Panc1 (cell line): Measurements from ENCODE around the gene SLCO2A1. TPM values are rescaled to one million over a fixed set of nuclear protein-coding genes. Genes with fewer than 3 reads are reported as not detected.

Experiments used
- ATAC-seq: fragments of 200-7000 bp; cut with Tn5 transposase; 2 replicates; pipeline ENCODE4 v1.9.1; 2020; ENCODE audit warnings: mild to moderate bottlenecking, moderate library complexity
- BruUV-seq: library from RNA; stranded (reverse); fragments of 400-500 nt; replicated peaks from 2 replicates; lab custom pipeline; 2021; lab: Mats Ljungman, UMichigan
- CTCF ChIA-PET: fragments of 300-600 bp; sonication (Branson Sonifier 250); formaldehyde crosslinking; loops from one replicate; lab custom pipeline; 2022; ENCODE audit warnings: antibody characterized with exemption; lab: Charles Lee
- POLR2A ChIA-PET: fragments of 300-600 bp; sonication (Branson Sonifier 250); formaldehyde crosslinking; loops from one replicate; lab custom pipeline; 2022; ENCODE audit warnings: antibody characterized with exemption; lab: Charles Lee
- DNase-seq: peaks from one replicate; pipeline ENCODE4 v3.0.0-alpha.2; 2010; ENCODE audit warnings: low read depth, low spot score
- H3K27ac ChIP-seq: 2 replicates; pipeline ENCODE4 v1.5.1; 2011; ENCODE audit warnings: mild to moderate bottlenecking, low read length, inconsistent platforms
- H3K27me3 ChIP-seq: fragments of 200-500 bp; sonication (Bioruptor generic); 2 replicates; pipeline ENCODE4 v1.6.0; 2014; ENCODE audit warnings: low read length, inconsistent platforms; ENCODE audit not compliant: control insufficient read depth, insufficient read depth
- H3K36me3 ChIP-seq: fragments of 200-500 bp; sonication (Bioruptor generic); 2 replicates; pipeline ENCODE4 v1.5.1; 2014; ENCODE audit warnings: inconsistent platforms, mild to moderate bottlenecking, low read length, moderate library complexity; ENCODE audit not compliant: control insufficient read depth, insufficient read depth
- H3K4me1 ChIP-seq: 2 replicates; pipeline ENCODE4 v1.5.1; 2011; ENCODE audit warnings: inconsistent platforms, mild to moderate bottlenecking, low read length, moderate library complexity; ENCODE audit not compliant: control insufficient read depth, insufficient read depth
- H3K4me3 ChIP-seq, 2 experiments: 2 replicates each; pipeline ENCODE4 v1.5.1; 2011 to 2012; ENCODE audit warnings: low read depth in 2 of 2, low read length in 2 of 2, mild to moderate bottlenecking in 2 of 2, inconsistent platforms in 1 of 2, moderate library complexity in 1 of 2
- H3K9me3 ChIP-seq: fragments of 200-500 bp; sonication (Bioruptor generic); 2 replicates; pipeline ENCODE4 v1.5.1; 2014; ENCODE audit warnings: low read depth, mild to moderate bottlenecking, inconsistent platforms, low read length, moderate library complexity; ENCODE audit not compliant: control insufficient read depth, insufficient read depth
- CTCF ChIP-seq: fragments of 450-650 bp; IDR thresholded peaks from 2 replicates; pipeline ENCODE4 v1.5.1; 2017; ENCODE audit warnings: mild to moderate bottlenecking
- POLR2AphosphoS5 ChIP-seq: IDR thresholded peaks from 2 replicates; pipeline ENCODE4 v1.6.1; 2012; ENCODE audit warnings: mild to moderate bottlenecking, low read depth, low read length, moderate library complexity
- REST ChIP-seq, 2 experiments: IDR thresholded peaks; 2 replicates each; pipeline ENCODE4 v1.6.1; 2011 to 2012; ENCODE audit warnings: low read depth in 2 of 2, control low read depth in 1 of 2, low read length in 1 of 2, mild to moderate bottlenecking in 1 of 2, moderate library complexity in 1 of 2; ENCODE audit not compliant: insufficient read depth in 1 of 2
- SIN3A ChIP-seq: IDR thresholded peaks from 2 replicates; pipeline ENCODE4 v1.6.1; 2012; ENCODE audit warnings: low read depth, mild to moderate bottlenecking, low read length, moderate library complexity, borderline replicate concordance; ENCODE audit not compliant: insufficient read depth
- TCF7L2 ChIP-seq: IDR thresholded peaks from 2 replicates; pipeline ENCODE4 v1.6.1; 2011; ENCODE audit warnings: mild to moderate bottlenecking, low read depth, low read length, inconsistent platforms
- in situ Hi-C: cut with HindIII; loops from 2 replicates; pipeline ENCODE4 v1.10.0; 2016; ENCODE audit warnings: low sequenced_read_pairs, low pct_unique_long_range_greater_than_20kb
- intact Hi-C: fragments of 100-400 bp; cut with micrococcal nuclease; formaldehyde crosslinking; loops from one replicate; pipeline ENCODE4 v1.10.0; 2022; ENCODE audit not compliant: unreplicated experiment
- total RNA-seq: library from RNA; stranded (reverse); gene quantifications from one replicate; pipeline ENCODE4 v1.2.1, GENCODE V29; 2021; ENCODE audit not compliant: unreplicated experiment

SLCO2A1 gene
- total RNA-seq, 1 experiment from 2014 or later: 0.62 TPM

GRCh38 chr3:133921592-133921991, 108.1 kb downstream of the SLCO2A1 start:
- no TSS peak for BruUV-seq
- no peaks in the 10 kb centered on the region for H3K4me1 ChIP-seq
- in situ Hi-C loops: no loop called here
- no peak overlapping the region for H3K4me3 ChIP-seq
- POLR2A ChIA-PET: no interaction called here
- CTCF ChIA-PET: no interaction called here
- peaks cover 5% of the 10 kb centered on the region; the same call in 1 of the 2 replicates for H3K9me3 ChIP-seq
- intact Hi-C loops: loop anchor here (10.0 kb wide), 2 partner anchors 257 to 1187 kb away; partner anchors contain the start of gene TOPBP1
- DNase-seq (no peak), ATAC-seq (no peak)
- no peaks in the 10 kb centered on the region; the same call in 1 of the 2 replicates for H3K27me3 ChIP-seq
- H3K36me3 ChIP-seq: no peaks in the 10 kb centered on the region
- TF ChIP-seq REST (IDR thresholded peaks at IDR 0.05; ENCODE audit: insufficient read depth in 1 of 2, low read depth in 2 of 2, low read length in 1 of 2) (no peak), POLR2AphosphoS5 (no peak), TCF7L2 (no peak), SIN3A (no peak), CTCF (no peak)
- H3K27ac ChIP-seq: no peak overlapping the region

- ATAC-seq (no peak), DNase-seq (no peak)
- peaks cover 3% of the 10 kb centered on the region; the same call in 1 of the 2 replicates for H3K27me3 ChIP-seq
- in situ Hi-C loops (no loop called here), intact Hi-C loops (no loop called here)
- no peak overlapping the region for H3K27ac ChIP-seq
- no peak overlapping the region for H3K4me3 ChIP-seq
- POLR2A ChIA-PET: no interaction called here
- peaks cover 5% of the 10 kb centered on the region; the same call in 1 of the 2 replicates for H3K9me3 ChIP-seq
- BruUV-seq: no TSS peak
- no peaks in the 10 kb centered on the region for H3K36me3 ChIP-seq
- no peaks in the 10 kb centered on the region for H3K4me1 ChIP-seq
- no peak for TF ChIP-seq POLR2AphosphoS5
- CTCF ChIA-PET: no interaction called here
These were observed 112.6 kb downstream of the SLCO2A1 start for GRCh38 chr3:133917144-133917543.
